WTC11 (cell line): ENCODE data around the gene PSMG4. TPM values are rescaled to one million over a fixed set of nuclear protein-coding genes. Genes with fewer than 3 reads are reported as not detected.

ENCODE experiments used
- ATAC-seq: fragments of 200-7000 bp; cut with Tn5 transposase; 2 replicates; pipeline ENCODE4 v1.10.0; 2021; ENCODE audit warnings: mild to moderate bottlenecking, moderate library complexity
- CTCF ChIA-PET: fragments of 300-600 bp; sonication (Branson Sonifier 250); formaldehyde crosslinking; loops from one replicate; lab custom pipeline; 2021; ENCODE audit warnings: antibody characterized with exemption; lab: Charles Lee
- POLR2A ChIA-PET: fragments of 350-600 bp; sonication (Branson Sonifier 250); formaldehyde crosslinking; loops from one replicate; lab custom pipeline; 2021; ENCODE audit warnings: antibody characterized with exemption; lab: Charles Lee
- DNase-seq: peaks from one replicate; pipeline ENCODE4 v3.0.0; 2021; ENCODE audit warnings: low spot score
- H3K27ac Mint-ChIP-seq: 2 replicates; pipeline ENCODE4 v1.8.0; 2021; ENCODE audit warnings: mixed read lengths
- H3K27me3 Mint-ChIP-seq: 2 replicates; pipeline ENCODE4 v1.8.0; 2021; ENCODE audit warnings: low read depth, mild to moderate bottlenecking, moderate library complexity, mixed read lengths
- H3K36me3 Mint-ChIP-seq: 2 replicates; pipeline ENCODE4 v1.8.0; 2021; ENCODE audit warnings: mixed read lengths
- H3K4me1 Mint-ChIP-seq: 2 replicates; pipeline ENCODE4 v1.8.0; 2022; ENCODE audit warnings: mixed read lengths
- H3K4me3 Mint-ChIP-seq: 2 replicates; pipeline ENCODE4 v1.8.0; 2021; ENCODE audit warnings: mild to moderate bottlenecking, moderate library complexity, mixed read lengths
- H3K9me3 Mint-ChIP-seq: 2 replicates; pipeline ENCODE4 v1.8.0; 2021; ENCODE audit warnings: mixed read lengths
- CREB1 ChIP-seq: sonication (generic); formaldehyde crosslinking; IDR thresholded peaks from 2 replicates; pipeline ENCODE4 v1.8.0; 2023; ENCODE audit warnings: mild to moderate bottlenecking, missing genetic modification reagents
- ELF4 ChIP-seq: sonication (generic); formaldehyde crosslinking; IDR thresholded peaks from 2 replicates; pipeline ENCODE4 v1.8.1; 2022; ENCODE audit warnings: low read depth, mild to moderate bottlenecking, moderate library complexity, missing genetic modification reagents
- EMX1 ChIP-seq: fragments of 250-450 bp; sonication (Bioruptor Pico); IDR thresholded peaks from 2 replicates; pipeline ENCODE4 v1.8.0; 2021; ENCODE audit warnings: mild to moderate bottlenecking
- IRF2 ChIP-seq: sonication (generic); formaldehyde crosslinking; IDR thresholded peaks from 2 replicates; pipeline ENCODE4 v1.8.0; 2022; ENCODE audit warnings: low read depth, missing genetic modification reagents, borderline replicate concordance
- KAT7 ChIP-seq: sonication (generic); formaldehyde crosslinking; IDR thresholded peaks from 2 replicates; pipeline ENCODE4 v1.8.1; 2023; ENCODE audit warnings: missing genetic modification reagents, mild to moderate bottlenecking, borderline replicate concordance
- MXD4 ChIP-seq: fragments of 250-450 bp; sonication (Bioruptor Pico); IDR thresholded peaks from 2 replicates; pipeline ENCODE4 v1.8.0; 2021; ENCODE audit warnings: mild to moderate bottlenecking, moderate library complexity, borderline replicate concordance
- MYBL2 ChIP-seq: sonication (generic); formaldehyde crosslinking; IDR thresholded peaks from 2 replicates; pipeline ENCODE4 v1.8.1; 2023; ENCODE audit warnings: mild to moderate bottlenecking, moderate library complexity, missing genetic modification reagents
- NR3C1 ChIP-seq: sonication (generic); formaldehyde crosslinking; conservative IDR thresholded peaks from 2 replicates; pipeline ENCODE4 v1.8.1; 2023; ENCODE audit warnings: low read depth, mild to moderate bottlenecking, missing genetic modification reagents
- RORB ChIP-seq: fragments of 250-450 bp; sonication (Bioruptor Pico); IDR thresholded peaks from 2 replicates; pipeline ENCODE4 v1.9.0; 2021; ENCODE audit warnings: mild to moderate bottlenecking
- TEAD4 ChIP-seq: sonication (generic); formaldehyde crosslinking; IDR thresholded peaks from 2 replicates; pipeline ENCODE4 v1.8.0; 2022; ENCODE audit warnings: mild to moderate bottlenecking, missing genetic modification reagents
- ZNF121 ChIP-seq: sonication (generic); formaldehyde crosslinking; IDR thresholded peaks from 2 replicates; pipeline ENCODE4 v1.8.0; 2023; ENCODE audit warnings: missing genetic modification reagents
- ZNF219 ChIP-seq: sonication (generic); formaldehyde crosslinking; IDR thresholded peaks from 2 replicates; pipeline ENCODE4 v1.8.0; 2023; ENCODE audit warnings: missing genetic modification reagents, mild to moderate bottlenecking, borderline replicate concordance
- ZNF263 ChIP-seq: sonication (generic); formaldehyde crosslinking; IDR thresholded peaks from 2 replicates; pipeline ENCODE4 v1.8.1; 2022; ENCODE audit warnings: low read depth, mild to moderate bottlenecking, moderate library complexity, missing genetic modification reagents
- total RNA-seq: library from RNA; stranded (reverse); gene quantifications from 3 replicates; pipeline ENCODE4 v1.2.3, GENCODE V29; 2021
- TF ChIP-seq, protein P1 (sequence below): fragments of 250-450 bp; sonication (Bioruptor Pico); IDR thresholded peaks from 2 replicates; pipeline ENCODE4 v2.1.2; 2022; ENCODE audit warnings: mild to moderate bottlenecking, moderate library complexity
- TF ChIP-seq, protein P2 (sequence below): sonication (generic); formaldehyde crosslinking; IDR thresholded peaks from 2 replicates; pipeline ENCODE4 v1.8.1; 2023; ENCODE audit warnings: mild to moderate bottlenecking, missing genetic modification reagents
- TF ChIP-seq, protein P3 (sequence below): sonication (generic); formaldehyde crosslinking; IDR thresholded peaks from 2 replicates; pipeline ENCODE4 v1.8.0; 2022; ENCODE audit warnings: mild to moderate bottlenecking, missing genetic modification reagents
- TF ChIP-seq, protein P4 (sequence below): sonication (generic); formaldehyde crosslinking; IDR thresholded peaks from 2 replicates; pipeline ENCODE4 v1.8.1; 2022; ENCODE audit warnings: mild to moderate bottlenecking, missing genetic modification reagents, moderate library complexity, borderline replicate concordance
- TF ChIP-seq, protein P5 (sequence below): sonication (generic); formaldehyde crosslinking; IDR thresholded peaks from 2 replicates; pipeline ENCODE4 v1.8.1; 2023; ENCODE audit warnings: mild to moderate bottlenecking, moderate library complexity, missing genetic modification reagents
- TF ChIP-seq, protein P6 (sequence below): fragments of 250-450 bp; sonication (Bioruptor Pico); IDR thresholded peaks from 2 replicates; pipeline ENCODE4 v1.8.0; 2021; ENCODE audit warnings: mild to moderate bottlenecking
- TF ChIP-seq, protein P7 (sequence below): sonication (generic); formaldehyde crosslinking; IDR thresholded peaks from 2 replicates; pipeline ENCODE4 v1.8.1; 2022; ENCODE audit warnings: low read depth, missing genetic modification reagents, borderline replicate concordance

Gene PSMG4
- total RNA-seq, 1 experiment from 2014 or later, result 38.2 TPM

DNA sequence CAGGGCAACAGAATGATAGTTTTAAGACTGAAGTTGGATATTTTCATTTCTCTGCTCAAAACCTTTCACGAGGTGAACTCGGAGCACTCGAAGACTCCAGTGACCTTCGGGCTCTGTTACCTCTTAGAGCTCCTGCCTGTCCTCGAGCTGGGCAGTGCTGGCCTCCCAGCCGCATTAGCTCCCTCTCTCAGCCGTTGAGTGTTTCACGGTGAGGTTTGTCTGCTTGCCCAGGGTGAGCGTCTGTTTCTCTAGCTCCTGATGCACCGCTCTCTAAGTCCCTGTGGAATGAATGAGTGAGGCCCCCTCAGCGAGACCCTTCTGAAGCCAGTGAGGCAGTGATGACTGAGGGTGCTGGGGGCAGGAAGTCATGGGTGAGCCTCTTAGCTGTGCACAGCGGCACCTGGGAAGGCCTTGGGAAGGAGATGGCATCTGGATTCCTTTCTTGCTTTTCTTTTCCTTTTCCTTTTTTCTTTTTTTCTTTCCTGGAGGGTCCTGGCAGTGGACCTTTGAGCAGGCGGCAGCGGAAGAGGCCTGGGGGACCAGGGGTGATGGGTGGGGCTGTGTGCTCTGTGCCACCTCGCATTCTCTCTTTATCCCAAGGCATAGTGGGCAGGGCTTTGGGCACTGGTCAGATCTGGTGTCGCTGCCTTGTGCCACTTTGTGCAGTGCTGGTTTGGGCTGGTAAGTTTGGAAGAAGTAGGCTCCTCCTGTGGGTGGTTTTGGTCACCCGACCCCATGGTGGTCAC, 2.2 kb downstream of the PSMG4 start:
- H3K4me3 Mint-ChIP-seq, result peak overlapping the region; percentile 98
- peak overlapping the region; percentile 66 for H3K27ac Mint-ChIP-seq
- H3K4me1 Mint-ChIP-seq, result peaks cover 30% of the 10 kb centered on the region
- ChIA-PET POLR2A (no interaction called here), CTCF (interaction anchor here (0.6 to 3.5 kb wide), 5 partner anchors 10 to 588 kb away, joined by 3 to 22 read pairs (median 5); partner anchors contain the start of gene FAM50B)
- no peak for ATAC-seq
- no peaks in the 10 kb centered on the region for H3K9me3 Mint-ChIP-seq
- peaks cover 19% of the 10 kb centered on the region for H3K36me3 Mint-ChIP-seq
- no peak for DNase-seq
- H3K27me3 Mint-ChIP-seq, result peaks cover 4% of the 10 kb centered on the region; the same call in 1 of the 2 replicates
- TF ChIP-seq EMX1 (CRISPR knock-in tag), result no peak
- TF ChIP-seq MYBL2 (CRISPR knock-in tag), result no peak
- no peak for TF ChIP-seq ELF4
- no peak for TF ChIP-seq TEAD4 (CRISPR knock-in tag)
- TF ChIP-seq ZNF263 (CRISPR knock-in tag), result no peak
- TF ChIP-seq, protein P1, sequence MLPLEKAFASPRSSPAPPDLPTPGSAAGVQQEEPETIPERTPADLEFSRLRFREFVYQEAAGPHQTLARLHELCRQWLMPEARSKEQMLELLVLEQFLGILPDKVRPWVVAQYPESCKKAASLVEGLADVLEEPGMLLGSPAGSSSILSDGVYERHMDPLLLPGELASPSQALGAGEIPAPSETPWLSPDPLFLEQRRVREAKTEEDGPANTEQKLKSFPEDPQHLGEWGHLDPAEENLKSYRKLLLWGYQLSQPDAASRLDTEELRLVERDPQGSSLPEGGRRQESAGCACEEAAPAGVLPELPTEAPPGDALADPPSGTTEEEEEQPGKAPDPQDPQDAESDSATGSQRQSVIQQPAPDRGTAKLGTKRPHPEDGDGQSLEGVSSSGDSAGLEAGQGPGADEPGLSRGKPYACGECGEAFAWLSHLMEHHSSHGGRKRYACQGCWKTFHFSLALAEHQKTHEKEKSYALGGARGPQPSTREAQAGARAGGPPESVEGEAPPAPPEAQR (CRISPR knock-in tag), result no peak
- no peak for TF ChIP-seq KAT7 (CRISPR knock-in tag)
- TF ChIP-seq ZNF121 (CRISPR knock-in tag), result no peak
- no peak for TF ChIP-seq ZNF219
- TF ChIP-seq, protein P2, sequence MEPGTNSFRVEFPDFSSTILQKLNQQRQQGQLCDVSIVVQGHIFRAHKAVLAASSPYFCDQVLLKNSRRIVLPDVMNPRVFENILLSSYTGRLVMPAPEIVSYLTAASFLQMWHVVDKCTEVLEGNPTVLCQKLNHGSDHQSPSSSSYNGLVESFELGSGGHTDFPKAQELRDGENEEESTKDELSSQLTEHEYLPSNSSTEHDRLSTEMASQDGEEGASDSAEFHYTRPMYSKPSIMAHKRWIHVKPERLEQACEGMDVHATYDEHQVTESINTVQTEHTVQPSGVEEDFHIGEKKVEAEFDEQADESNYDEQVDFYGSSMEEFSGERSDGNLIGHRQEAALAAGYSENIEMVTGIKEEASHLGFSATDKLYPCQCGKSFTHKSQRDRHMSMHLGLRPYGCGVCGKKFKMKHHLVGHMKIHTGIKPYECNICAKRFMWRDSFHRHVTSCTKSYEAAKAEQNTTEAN (CRISPR knock-in tag), result no peak
- TF ChIP-seq RORB (CRISPR knock-in tag), result no peak
- TF ChIP-seq, protein P3, sequence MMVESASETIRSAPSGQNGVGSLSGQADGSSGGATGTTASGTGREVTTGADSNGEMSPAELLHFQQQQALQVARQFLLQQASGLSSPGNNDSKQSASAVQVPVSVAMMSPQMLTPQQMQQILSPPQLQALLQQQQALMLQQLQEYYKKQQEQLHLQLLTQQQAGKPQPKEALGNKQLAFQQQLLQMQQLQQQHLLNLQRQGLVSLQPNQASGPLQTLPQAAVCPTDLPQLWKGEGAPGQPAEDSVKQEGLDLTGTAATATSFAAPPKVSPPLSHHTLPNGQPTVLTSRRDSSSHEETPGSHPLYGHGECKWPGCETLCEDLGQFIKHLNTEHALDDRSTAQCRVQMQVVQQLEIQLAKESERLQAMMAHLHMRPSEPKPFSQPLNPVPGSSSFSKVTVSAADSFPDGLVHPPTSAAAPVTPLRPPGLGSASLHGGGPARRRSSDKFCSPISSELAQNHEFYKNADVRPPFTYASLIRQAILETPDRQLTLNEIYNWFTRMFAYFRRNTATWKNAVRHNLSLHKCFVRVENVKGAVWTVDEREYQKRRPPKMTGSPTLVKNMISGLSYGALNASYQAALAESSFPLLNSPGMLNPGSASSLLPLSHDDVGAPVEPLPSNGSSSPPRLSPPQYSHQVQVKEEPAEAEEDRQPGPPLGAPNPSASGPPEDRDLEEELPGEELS, result no peak
- TF ChIP-seq NR3C1, result no peak
- TF ChIP-seq, protein P4, sequence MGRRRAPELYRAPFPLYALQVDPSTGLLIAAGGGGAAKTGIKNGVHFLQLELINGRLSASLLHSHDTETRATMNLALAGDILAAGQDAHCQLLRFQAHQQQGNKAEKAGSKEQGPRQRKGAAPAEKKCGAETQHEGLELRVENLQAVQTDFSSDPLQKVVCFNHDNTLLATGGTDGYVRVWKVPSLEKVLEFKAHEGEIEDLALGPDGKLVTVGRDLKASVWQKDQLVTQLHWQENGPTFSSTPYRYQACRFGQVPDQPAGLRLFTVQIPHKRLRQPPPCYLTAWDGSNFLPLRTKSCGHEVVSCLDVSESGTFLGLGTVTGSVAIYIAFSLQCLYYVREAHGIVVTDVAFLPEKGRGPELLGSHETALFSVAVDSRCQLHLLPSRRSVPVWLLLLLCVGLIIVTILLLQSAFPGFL (CRISPR knock-in tag), result no peak
- no peak for TF ChIP-seq MXD4

DNA sequence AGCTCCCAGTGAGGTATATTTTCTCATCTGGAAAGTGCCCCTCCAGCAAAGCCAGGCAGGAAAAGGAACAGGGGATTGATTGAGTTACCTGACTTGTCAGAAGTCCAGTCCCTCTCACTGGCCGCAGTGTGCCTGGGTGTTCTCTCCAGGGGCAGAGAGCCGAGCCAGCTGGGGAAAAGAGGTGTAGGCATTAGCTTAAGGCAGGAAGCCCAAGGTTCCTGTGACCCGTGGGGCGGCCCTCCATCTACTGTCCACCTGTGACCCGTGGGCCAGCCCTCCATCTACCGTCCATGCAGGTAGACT, 2.7 kb downstream of the PSMG4 start:
- POLR2A ChIA-PET, result no interaction called here
- ATAC-seq (no peak), DNase-seq (no peak)
- H3K36me3 Mint-ChIP-seq, result peaks cover 22% of the 10 kb centered on the region
- CTCF ChIA-PET, result interaction anchor here (1.2 to 3.5 kb wide), 2 partner anchors 10 to 588 kb away, joined by 3 to 22 read pairs; partner anchors contain the start of gene FAM50B
- TF ChIP-seq, protein P5, sequence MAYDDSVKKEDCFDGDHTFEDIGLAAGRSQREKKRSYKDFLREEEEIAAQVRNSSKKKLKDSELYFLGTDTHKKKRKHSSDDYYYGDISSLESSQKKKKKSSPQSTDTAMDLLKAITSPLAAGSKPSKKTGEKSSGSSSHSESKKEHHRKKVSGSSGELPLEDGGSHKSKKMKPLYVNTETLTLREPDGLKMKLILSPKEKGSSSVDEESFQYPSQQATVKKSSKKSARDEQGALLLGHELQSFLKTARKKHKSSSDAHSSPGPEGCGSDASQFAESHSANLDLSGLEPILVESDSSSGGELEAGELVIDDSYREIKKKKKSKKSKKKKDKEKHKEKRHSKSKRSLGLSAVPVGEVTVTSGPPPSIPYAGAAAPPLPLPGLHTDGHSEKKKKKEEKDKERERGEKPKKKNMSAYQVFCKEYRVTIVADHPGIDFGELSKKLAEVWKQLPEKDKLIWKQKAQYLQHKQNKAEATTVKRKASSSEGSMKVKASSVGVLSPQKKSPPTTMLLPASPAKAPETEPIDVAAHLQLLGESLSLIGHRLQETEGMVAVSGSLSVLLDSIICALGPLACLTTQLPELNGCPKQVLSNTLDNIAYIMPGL (CRISPR knock-in tag), result no peak
- TF ChIP-seq, protein P3, result no peak
- TF ChIP-seq RORB (CRISPR knock-in tag) (no peak), MXD4 (no peak), CREB1 (CRISPR knock-in tag) (no peak), IRF2 (CRISPR knock-in tag) (no peak)
- TF ChIP-seq, protein P6, sequence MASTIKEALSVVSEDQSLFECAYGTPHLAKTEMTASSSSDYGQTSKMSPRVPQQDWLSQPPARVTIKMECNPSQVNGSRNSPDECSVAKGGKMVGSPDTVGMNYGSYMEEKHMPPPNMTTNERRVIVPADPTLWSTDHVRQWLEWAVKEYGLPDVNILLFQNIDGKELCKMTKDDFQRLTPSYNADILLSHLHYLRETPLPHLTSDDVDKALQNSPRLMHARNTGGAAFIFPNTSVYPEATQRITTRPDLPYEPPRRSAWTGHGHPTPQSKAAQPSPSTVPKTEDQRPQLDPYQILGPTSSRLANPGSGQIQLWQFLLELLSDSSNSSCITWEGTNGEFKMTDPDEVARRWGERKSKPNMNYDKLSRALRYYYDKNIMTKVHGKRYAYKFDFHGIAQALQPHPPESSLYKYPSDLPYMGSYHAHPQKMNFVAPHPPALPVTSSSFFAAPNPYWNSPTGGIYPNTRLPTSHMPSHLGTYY (CRISPR knock-in tag), result no peak
- TF ChIP-seq, protein P7, sequence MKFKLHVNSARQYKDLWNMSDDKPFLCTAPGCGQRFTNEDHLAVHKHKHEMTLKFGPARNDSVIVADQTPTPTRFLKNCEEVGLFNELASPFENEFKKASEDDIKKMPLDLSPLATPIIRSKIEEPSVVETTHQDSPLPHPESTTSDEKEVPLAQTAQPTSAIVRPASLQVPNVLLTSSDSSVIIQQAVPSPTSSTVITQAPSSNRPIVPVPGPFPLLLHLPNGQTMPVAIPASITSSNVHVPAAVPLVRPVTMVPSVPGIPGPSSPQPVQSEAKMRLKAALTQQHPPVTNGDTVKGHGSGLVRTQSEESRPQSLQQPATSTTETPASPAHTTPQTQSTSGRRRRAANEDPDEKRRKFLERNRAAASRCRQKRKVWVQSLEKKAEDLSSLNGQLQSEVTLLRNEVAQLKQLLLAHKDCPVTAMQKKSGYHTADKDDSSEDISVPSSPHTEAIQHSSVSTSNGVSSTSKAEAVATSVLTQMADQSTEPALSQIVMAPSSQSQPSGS (CRISPR knock-in tag), result no peak
- peaks cover 32% of the 10 kb centered on the region for H3K4me1 Mint-ChIP-seq
- no peaks in the 10 kb centered on the region; the same call in 1 of the 2 replicates for H3K9me3 Mint-ChIP-seq
- H3K4me3 Mint-ChIP-seq, result peak overlapping the region; percentile 98; the same call in 1 of the 2 replicates
- H3K27ac Mint-ChIP-seq, result peak overlapping the region; percentile 68; the same call in 1 of the 2 replicates
- H3K27me3 Mint-ChIP-seq, result peaks cover 4% of the 10 kb centered on the region; the same call in 1 of the 2 replicates
